Aorta (tissue), 5 donors: ENCODE measurements around the gene TMEM72. TPM values are rescaled to one million over a fixed set of nuclear protein-coding genes. Genes with fewer than 3 reads are reported as not detected.

Experiments
- ATAC-seq: fragments of 200-7000 bp; cut with Tn5 transposase; one replicate; pipeline ENCODE4 v1.9.1; 2022; ENCODE audit warnings: moderate library complexity; ENCODE audit not compliant: low FRiP score
- DNase-seq, 2 donors: peaks; one replicate each; pipeline ENCODE4 v3.0.0-alpha.2; 2020
- H3K27ac ChIP-seq, 2 donors: one replicate each; pipeline ENCODE4 v1.5.1; 2013; ENCODE audit warnings: low read length in 2 of 2, mild to moderate bottlenecking in 2 of 2, moderate library complexity in 2 of 2, control low read depth in 1 of 2, inconsistent platforms in 1 of 2, low read depth in 1 of 2
- H3K27me3 ChIP-seq, 2 donors: one replicate each; pipeline ENCODE4 v1.6.1; 2013; ENCODE audit warnings: control low read depth in 1 of 2, low read length in 1 of 2, mild to moderate bottlenecking in 1 of 2, moderate library complexity in 1 of 2; ENCODE audit not compliant: insufficient read depth in 2 of 2, control insufficient read depth in 1 of 2
- H3K36me3 ChIP-seq, 2 donors: one replicate each; pipeline ENCODE4 v1.6.1; 2013; ENCODE audit warnings: control low read depth in 1 of 2, low read length in 1 of 2, mild to moderate bottlenecking in 1 of 2; ENCODE audit not compliant: insufficient read depth in 2 of 2, control insufficient read depth in 1 of 2
- H3K4me1 ChIP-seq, 2 donors: one replicate each; pipeline ENCODE4 v1.6.1; 2013; ENCODE audit warnings: low read length in 2 of 2, control low read depth in 1 of 2, mild to moderate bottlenecking in 1 of 2, moderate library complexity in 1 of 2; ENCODE audit not compliant: insufficient read depth in 2 of 2, control insufficient read depth in 1 of 2
- H3K4me3 ChIP-seq, 2 donors: one replicate each; pipeline ENCODE4 v1.5.1; 2013; ENCODE audit warnings: low read length in 2 of 2, control low read depth in 1 of 2, mild to moderate bottlenecking in 1 of 2
- H3K9me3 ChIP-seq: one replicate; pipeline ENCODE4 v1.6.1; 2013; ENCODE audit warnings: mild to moderate bottlenecking, low read length; ENCODE audit not compliant: control insufficient read depth
- WGBS, 2 donors: extraction: QIAGEN DNeasy Blood & Tissue Kit; methylation state at CpG; one replicate each; pipeline ENCODE4 v1.1.7; 2013; 5-methylcytosine and 5-hydroxymethylcytosine counted together
- intact Hi-C, 2 donors: fragments of 100-400 bp; cut with DNase I; formaldehyde crosslinking; loops; one replicate each; pipeline versions ENCODE4 v1.14.2 to v1.15.0; 2022
- polyA plus RNA-seq, 2 donors: library from polyadenylated mRNA; stranded (reverse); fragments of 200-250 nt; gene quantifications; one replicate each; pipeline ENCODE4 v1.2.3, GENCODE V29; 2013
- total RNA-seq, 2 donors: library from RNA; stranded (reverse); fragmentation: NEBNext Ultra II Directional; extraction: Animal tissue kit (Norgen Biotek cat#: 25700); gene quantifications; one replicate each; pipeline ENCODE4 v1.2.1, GENCODE V29; 2021
- donor health status: healthy with polysubstance abuse.
- donor health status: Bipolar disorder and iron deficiency.
- donor health status: DM: no; HTN: no; CAD: no.
- donor health status: DM: no; HTN: no; CAD: no.
- donor health status: DM: yes; HTN: yes; CAD: no.

TMEM72 gene
- total and polyA plus RNA-seq, 4 donors = not detected

DNA sequence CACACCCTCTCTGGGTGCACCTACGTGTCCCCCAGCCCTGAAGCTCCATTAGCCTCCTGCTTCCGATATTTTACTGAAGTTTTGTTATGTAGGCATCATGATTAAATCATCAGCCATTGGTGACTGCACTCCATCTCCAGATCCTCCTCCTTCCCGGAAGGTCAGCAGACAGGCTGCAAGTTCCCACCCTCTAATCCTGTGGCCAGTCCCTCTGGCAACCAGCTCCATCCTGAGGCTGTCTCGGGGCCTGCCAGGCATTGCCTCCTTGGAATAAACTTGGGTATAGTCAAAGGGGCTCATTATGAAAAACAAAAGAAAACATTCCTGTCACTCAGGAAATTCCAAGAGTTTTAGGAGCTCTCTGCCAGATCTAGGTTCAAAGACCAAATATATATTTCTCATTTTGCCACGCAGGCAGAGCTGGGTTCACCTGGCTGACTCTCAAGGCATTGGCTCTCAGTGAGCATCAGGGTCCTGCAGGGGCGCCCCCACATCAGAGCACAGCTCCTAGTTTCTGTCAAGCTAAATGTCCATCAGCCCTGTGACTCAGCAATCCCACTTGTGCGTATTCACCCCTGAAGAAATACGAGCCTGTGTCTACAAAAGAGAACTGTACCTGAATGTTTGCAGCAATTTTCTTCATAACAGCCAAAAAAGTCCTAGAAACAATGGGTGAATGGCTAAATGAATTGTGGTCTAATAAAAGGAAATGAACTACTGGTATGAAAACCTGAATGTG, 27.4 kb upstream of the TMEM72 start:
- Histone ChIP-seq H3K27me3 (no peaks in the 10 kb centered on the region), H3K36me3 (no peaks in the 10 kb centered on the region), H3K9me3 (no peaks in the 10 kb centered on the region), H3K4me1 (no peaks in the 10 kb centered on the region), H3K27ac (no peak overlapping the region), H3K4me3 (no peak overlapping the region)
- 52 to 57% methylated on average over 8 of the region's 8 CpGs for WGBS, 2 donors
- intact Hi-C loops = no loop called here
- ATAC-seq = no peak
- DNase-seq = no peak

DNA sequence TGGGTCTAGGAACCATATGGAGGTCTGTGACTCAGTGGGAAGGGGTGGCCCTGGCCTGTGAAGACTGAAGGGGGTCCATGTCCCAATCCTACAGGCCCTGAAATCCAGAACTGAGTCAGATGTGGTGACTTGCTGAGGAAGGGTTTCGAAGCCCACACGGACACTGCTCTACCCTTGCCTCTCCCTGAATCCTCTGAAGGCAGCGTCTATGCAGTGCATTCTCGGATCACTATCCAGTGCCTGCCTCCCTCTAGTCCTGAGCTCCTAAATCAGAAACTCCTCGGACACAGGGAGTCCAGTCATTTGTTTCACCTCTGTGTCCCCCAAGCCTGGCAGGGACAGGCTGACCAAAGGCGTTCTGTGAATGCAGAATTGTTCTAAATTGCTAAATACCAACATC, 25.4 kb upstream of the TMEM72 start:
- intact Hi-C loops = no loop called here
- no peaks in the 10 kb centered on the region for H3K27me3 ChIP-seq
- no peak overlapping the region for H3K4me3 ChIP-seq
- H3K4me1 ChIP-seq = no peaks in the 10 kb centered on the region
- 95 to 98% methylated on average over 6 of the region's 6 CpGs for WGBS, 2 donors
- DNase-seq = no peak
- H3K9me3 ChIP-seq = no peaks in the 10 kb centered on the region
- ATAC-seq = no peak
- H3K36me3 ChIP-seq = no peaks in the 10 kb centered on the region
- no peak overlapping the region for H3K27ac ChIP-seq

DNA sequence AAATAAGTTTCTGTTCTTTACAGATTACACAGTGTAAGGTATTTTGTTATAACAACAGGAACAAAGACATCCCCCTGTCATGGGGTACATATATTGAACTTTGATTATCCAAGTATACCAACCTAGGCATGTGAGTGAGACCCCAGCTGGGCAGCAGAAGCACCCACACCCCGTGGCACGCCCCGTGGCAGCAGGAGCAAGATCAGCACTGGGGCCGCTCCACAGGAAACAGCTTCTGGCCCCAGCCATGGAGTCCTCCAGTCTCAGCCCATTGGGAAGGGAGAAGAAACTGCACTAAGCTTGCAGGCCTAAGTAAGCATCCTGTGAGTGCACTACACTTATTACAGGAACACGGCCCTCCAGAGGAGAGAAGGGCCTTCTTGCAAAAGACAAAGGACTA, 24.2 kb upstream of the TMEM72 start:
- Histone ChIP-seq H3K27ac (no peak overlapping the region), H3K9me3 (no peaks in the 10 kb centered on the region), H3K36me3 (no peaks in the 10 kb centered on the region), H3K27me3 (no peaks in the 10 kb centered on the region), H3K4me3 (no peak overlapping the region), H3K4me1 (no peaks in the 10 kb centered on the region)
- no peak for DNase-seq
- intact Hi-C loops = no loop called here
- 96 to 97% methylated on average over 5 of the region's 5 CpGs for WGBS, 2 donors
- no peak for ATAC-seq

DNA sequence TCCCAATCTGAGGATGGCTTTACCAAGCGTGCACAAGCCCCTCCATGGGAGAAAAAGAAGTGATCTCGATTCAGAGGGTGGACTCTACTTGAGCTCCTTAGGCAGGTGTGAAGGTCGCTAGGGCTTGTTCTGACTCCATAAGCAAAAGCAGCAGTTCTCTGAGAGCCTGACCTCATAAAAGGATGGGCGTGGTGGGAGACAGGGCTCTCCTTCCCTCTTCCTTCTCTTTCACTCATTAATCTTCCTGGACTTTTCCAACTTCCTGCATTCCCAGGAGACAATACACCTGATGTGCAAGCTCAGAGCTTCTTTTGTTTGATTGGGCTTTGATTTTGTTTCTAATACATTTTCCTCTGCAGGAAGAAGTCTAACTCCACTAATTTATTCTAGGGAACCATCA, 22.3 kb upstream of the TMEM72 start:
- 94 to 95% methylated on average over 4 of the region's 4 CpGs for WGBS, 2 donors
- intact Hi-C loops = no loop called here
- Histone ChIP-seq H3K9me3 (no peaks in the 10 kb centered on the region), H3K36me3 (no peaks in the 10 kb centered on the region), H3K27me3 (no peaks in the 10 kb centered on the region), H3K27ac (no peak overlapping the region), H3K4me3 (no peak overlapping the region), H3K4me1 (no peaks in the 10 kb centered on the region)
- DNase-seq (no peak), ATAC-seq (no peak)

DNA sequence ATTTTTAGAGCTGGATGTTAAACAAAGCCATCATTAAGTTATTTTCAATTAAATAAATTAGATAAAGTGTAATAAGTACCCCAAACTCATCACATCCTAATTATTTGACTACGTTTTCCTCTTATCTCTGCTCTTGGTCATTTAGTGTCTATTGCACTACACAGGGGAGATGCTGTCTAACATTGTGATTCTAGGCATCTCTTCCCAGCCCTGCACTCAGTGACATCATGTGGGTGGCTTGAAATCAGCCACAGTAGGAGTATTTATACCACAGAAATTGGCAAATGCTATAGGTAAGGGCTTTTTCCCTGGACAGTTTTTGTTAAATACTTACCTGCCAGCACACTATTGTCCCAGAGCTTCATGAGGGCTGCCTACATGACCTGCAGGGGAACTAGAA, 21.3 kb upstream of the TMEM72 start:
- no peaks in the 10 kb centered on the region for H3K27me3 ChIP-seq
- no peak for DNase-seq
- H3K4me3 ChIP-seq = no peak overlapping the region
- no peaks in the 10 kb centered on the region for H3K4me1 ChIP-seq
- no peaks in the 10 kb centered on the region for H3K36me3 ChIP-seq
- H3K27ac ChIP-seq = no peak overlapping the region
- WGBS, 2 donors = 65 to 73% methylated on average over 1 of the region's 1 CpG
- intact Hi-C loops = no loop called here
- no peaks in the 10 kb centered on the region for H3K9me3 ChIP-seq
- no peak for ATAC-seq

DNA sequence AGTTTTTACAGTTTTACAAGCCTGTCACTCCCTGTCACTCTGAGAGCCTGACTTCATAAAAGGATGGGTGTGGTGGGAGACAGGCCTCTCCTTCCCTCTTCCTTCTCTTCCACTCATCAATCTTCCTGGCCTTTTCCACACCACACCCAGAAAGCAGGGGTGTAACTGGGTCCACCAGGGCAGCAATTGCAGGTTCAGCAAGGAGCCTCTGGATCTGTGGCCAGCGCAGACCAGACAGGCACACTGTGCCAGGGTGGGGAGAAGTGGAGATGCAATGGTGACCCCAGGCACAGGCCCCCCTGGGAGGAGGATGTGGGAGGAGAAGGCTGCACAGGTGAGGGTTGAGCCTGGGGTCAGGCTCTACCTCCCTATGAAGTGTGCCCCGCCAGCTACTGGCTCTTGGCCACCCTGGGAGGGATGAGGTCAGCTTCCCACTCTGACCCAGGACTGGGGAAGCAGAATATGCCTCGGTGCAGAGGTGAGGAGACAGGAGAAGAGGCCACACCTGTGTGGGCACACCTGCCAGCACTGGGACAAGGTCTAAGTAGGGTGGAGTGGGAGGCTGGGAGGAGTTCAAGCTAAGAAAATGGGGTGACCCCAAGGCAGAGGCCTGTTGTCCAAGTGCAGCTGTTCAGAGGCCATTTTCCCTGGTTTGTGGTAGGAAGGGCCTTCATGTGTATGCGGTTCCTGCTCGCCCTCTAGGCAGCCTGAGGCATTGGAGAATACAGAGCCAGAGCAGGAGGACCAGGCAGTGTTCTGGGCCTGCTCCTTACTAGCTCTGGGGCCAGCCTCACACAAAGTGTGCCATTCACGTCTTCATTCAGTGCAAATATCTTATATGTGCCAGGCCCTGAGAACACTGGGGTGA, 20.2 kb upstream of the TMEM72 start:
- DNase-seq (no peak), ATAC-seq (no peak)
- Histone ChIP-seq H3K9me3 (no peaks in the 10 kb centered on the region), H3K27ac (no peak overlapping the region), H3K36me3 (no peaks in the 10 kb centered on the region), H3K4me3 (no peak overlapping the region), H3K27me3 (no peaks in the 10 kb centered on the region), H3K4me1 (no peaks in the 10 kb centered on the region)
- WGBS, 2 donors = 94 to 95% methylated on average over 6 of the region's 6 CpGs
- intact Hi-C loops = no loop called here

DNA sequence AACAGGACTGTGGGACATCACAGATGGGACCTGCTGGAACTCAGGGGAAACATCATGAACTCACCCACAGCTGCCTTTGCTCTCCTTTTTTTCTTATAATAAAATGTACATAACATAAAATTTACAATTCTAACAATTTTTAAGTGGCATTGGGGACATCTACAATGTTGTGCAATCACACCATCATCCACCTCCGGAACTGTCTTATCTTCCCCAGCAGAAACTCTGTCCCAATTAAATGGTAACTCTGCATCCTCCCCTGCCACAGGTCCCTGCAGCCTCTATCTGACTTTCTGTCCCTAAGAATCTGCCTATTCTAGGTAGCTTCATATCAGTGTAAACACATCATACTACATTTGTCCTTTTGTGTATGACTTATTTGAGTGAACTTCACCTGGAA, 19.4 kb upstream of the TMEM72 start:
- intact Hi-C loops = no loop called here
- WGBS, 2 donors = 95 to 99% methylated on average over 1 of the region's 1 CpG
- Histone ChIP-seq H3K36me3 (no peaks in the 10 kb centered on the region), H3K4me3 (no peak overlapping the region), H3K27ac (no peak overlapping the region), H3K4me1 (no peaks in the 10 kb centered on the region), H3K9me3 (no peaks in the 10 kb centered on the region), H3K27me3 (no peaks in the 10 kb centered on the region)
- no peak for DNase-seq
- no peak for ATAC-seq

DNA sequence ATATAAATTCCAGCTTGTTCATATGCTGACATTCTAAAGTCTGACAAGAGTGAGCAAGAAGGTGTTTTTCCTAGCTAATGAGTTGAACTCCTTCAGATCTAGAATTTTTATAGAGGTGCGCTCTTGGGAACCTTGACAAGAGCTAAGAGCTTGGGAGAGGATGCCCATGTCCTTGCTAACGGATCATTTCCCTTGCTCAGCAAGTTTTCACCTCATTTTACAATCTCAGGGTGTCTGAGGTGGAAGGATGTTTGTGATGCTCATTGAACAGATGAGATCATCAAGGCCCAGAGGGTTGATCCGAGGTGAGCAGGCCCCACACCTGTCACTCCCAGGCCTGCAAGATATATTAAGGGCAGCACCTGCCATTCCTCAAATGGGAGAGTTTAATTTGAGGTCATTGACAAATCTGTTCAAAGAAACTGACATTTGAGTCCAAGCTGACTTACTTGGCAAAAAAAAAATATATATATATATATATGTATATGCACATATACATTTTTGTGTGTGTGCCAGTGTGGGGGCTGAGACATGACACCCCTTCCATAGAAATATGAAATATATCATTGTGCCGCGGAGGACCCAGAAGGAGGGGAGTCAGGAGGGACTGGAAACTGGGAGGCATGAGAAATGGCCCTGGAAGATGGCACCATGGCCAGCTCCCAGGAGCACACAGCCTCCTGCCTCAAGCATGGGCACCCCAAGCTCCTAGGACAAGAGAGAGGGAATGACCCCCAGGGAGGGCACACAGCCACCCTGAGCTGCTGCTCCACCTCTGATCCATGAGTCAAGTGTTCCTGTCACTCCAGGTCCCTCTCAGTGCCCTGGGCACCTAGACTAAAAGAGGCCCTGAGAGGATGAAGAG, 17.3 kb upstream of the TMEM72 start:
- no peak overlapping the region for H3K27ac ChIP-seq
- H3K4me3 ChIP-seq = no peak overlapping the region
- ATAC-seq = no peak
- DNase-seq = no peak
- no peaks in the 10 kb centered on the region for H3K36me3 ChIP-seq
- no peaks in the 10 kb centered on the region for H3K27me3 ChIP-seq
- H3K9me3 ChIP-seq = no peaks in the 10 kb centered on the region
- H3K4me1 ChIP-seq = no peaks in the 10 kb centered on the region
- WGBS, 2 donors = 86 to 89% methylated on average over 5 of the region's 5 CpGs
- intact Hi-C loops = no loop called here
